ENCODE results near the gene AVPR1A. TPM values are rescaled to one million over a fixed set of nuclear protein-coding genes. Genes with fewer than 3 reads are reported as not detected.
A peak's percentile ranks its signal among the peaks of the same experiment; 100 is the strongest.
"Not testable (repeated sequence)": the region's sequence is repeated elsewhere in the genome, so short reads cannot be mapped to it uniquely, and the experiment has no call there.

The AVPR1A gene
- total RNA-seq: 0.29 and 1.5 TPM in 2 replicates

GRCh38 chr12:63150713-63151622 lies at the start of gene AVPR1A:
TSS of gene AVPR1A (minus strand) at chr12:63151201. CDS start at chr12:63150836, 365 bp downstream.
- DNase-seq (ENCODE audit: low read depth): no peak
- H3K4me3 ChIP-seq (ENCODE audit: low read depth, low read length): peak within 1 kb of the TSS; percentile 41
- TF ChIP-seq CTCF (conservative IDR thresholded peaks at IDR 0.05; ENCODE audit: low read depth, low read length): no peak

- no peak for DNase-seq (ENCODE audit: low read depth)
- H3K4me3 ChIP-seq (ENCODE audit: low read depth, low read length): no peak overlapping the region
- no peak for TF ChIP-seq CTCF (conservative IDR thresholded peaks at IDR 0.05; ENCODE audit: low read depth, low read length)
Measured at GRCh38 chr12:63196168-63196567, 45.2 kb upstream of the AVPR1A start.

DNA sequence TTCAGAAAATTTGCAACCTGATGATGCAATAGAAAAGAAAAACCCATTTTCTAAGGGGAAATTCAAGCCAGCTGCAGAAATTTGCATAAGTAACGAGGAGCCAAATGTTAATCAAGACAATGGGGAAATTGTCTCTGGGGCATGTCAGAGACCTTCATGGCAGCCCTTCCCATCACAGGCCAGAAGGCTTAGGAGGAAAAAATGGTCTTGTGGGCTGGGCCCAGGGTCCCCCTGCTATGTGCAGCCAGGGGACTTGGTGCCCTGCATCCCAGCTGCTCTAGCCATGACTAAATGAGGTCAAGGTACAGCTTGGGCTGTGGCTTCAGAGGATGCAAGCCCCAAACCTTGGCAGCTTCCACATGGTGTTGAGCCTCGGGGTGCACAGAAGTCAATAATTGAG lies 28.2 kb upstream of the AVPR1A start:
- no peak for DNase-seq (ENCODE audit: low read depth)
- TF ChIP-seq CTCF (conservative IDR thresholded peaks at IDR 0.05; ENCODE audit: low read depth, low read length): no peak
- no peak overlapping the region for H3K4me3 ChIP-seq (ENCODE audit: low read depth, low read length)

DNA sequence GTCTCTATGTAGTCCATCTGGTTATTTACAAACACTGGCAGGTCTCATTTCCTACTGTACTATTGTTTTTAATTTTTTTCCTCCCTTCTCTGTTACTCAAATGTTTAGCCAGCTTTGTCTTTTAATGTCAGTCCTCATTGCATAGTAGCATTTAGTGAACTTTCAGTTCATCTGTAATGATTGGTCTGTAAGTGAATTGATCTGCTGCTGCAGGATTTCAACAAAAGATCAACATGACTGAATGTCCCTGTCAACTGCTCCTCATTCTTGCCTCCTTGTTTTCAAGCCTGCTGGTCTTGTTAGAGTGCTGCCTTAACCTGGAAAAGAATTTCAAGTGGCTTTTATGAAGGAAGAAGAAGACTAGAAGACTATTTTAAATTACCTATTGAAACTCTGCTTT lies 19.3 kb upstream of the AVPR1A start:
- DNase-seq (ENCODE audit: low read depth): no peak
- no peak overlapping the region for H3K4me3 ChIP-seq (ENCODE audit: low read depth, low read length)
- TF ChIP-seq CTCF (conservative IDR thresholded peaks at IDR 0.05; ENCODE audit: low read depth, low read length): no peak

- DNase-seq (ENCODE audit: low read depth); H3K4me3 ChIP-seq (ENCODE audit: low read depth, low read length): not testable (repeated sequence)
Measured at GRCh38 chr12:63167741-63168140, 16.7 kb upstream of the AVPR1A start.

GRCh38 chr12:63164911-63165310 lies 13.9 kb upstream of the AVPR1A start:
- no peak for TF ChIP-seq CTCF (conservative IDR thresholded peaks at IDR 0.05; ENCODE audit: low read depth, low read length)
- no peak overlapping the region for H3K4me3 ChIP-seq (ENCODE audit: low read depth, low read length)
- DNase-seq (ENCODE audit: low read depth): no peak

GRCh38 chr12:63163541-63163940 lies 12.5 kb upstream of the AVPR1A start:
- H3K4me3 ChIP-seq (ENCODE audit: low read depth, low read length): no peak overlapping the region
- no peak for TF ChIP-seq CTCF (conservative IDR thresholded peaks at IDR 0.05; ENCODE audit: low read depth, low read length)
- no peak for DNase-seq (ENCODE audit: low read depth)

Data from epithelial cell of proximal tubule (primary cell).